Left colon (tissue), 2 donors: ENCODE results near the gene BTG2. TPM values are rescaled to one million over a fixed set of nuclear protein-coding genes. Genes with fewer than 3 reads are reported as not detected.
A peak's percentile ranks its signal among the peaks of the same experiment; 100 is the strongest.
"Not testable (repeated sequence)": the region's sequence is repeated elsewhere in the genome, so short reads cannot be mapped to it uniquely, and the experiment has no call there.

Experiments
- ATAC-seq: fragments of 200-7000 bp; cut with Tn5 transposase; one replicate; pipeline ENCODE4 v1.9.1; 2020; ENCODE audit warnings: mild to moderate bottlenecking, moderate library complexity
- DNase-seq, 2 donors: peaks; one replicate each; pipeline ENCODE4 v3.0.0-alpha.2; 2020
- intact Hi-C, 2 donors: fragments of 100-400 bp; cut with DNase I in 1 of 2; cut with micrococcal nuclease in 1 of 2; formaldehyde crosslinking; loops; one replicate each; pipeline versions ENCODE4 v1.11.2 to v1.14.0; 2022; cut with DNase I, micrococcal nuclease
- total RNA-seq, 2 donors: library from RNA; stranded (reverse); fragmentation: NEBNext Ultra II Directional; extraction: Animal tissue kit (Norgen Biotek cat#: 25700); gene quantifications; one replicate each; pipeline ENCODE4 v1.2.1, GENCODE V29; 2021
- donor health status: DM: no; HTN: no; CAD: no.
- donor health status: DM: yes; HTN: yes; CAD: no.

BTG2 gene
- total RNA-seq, 2 donors from 2014 or later = 70.5 to 76.9 TPM

GRCh38 chr1:203306965-203307541 is 1.7 kb downstream of the BTG2 start:
- intact Hi-C loops = no loop called here
- ATAC-seq (peak; percentile 9), DNase-seq (peak in 1 of 2 donors; percentile 66)

GRCh38 chr1:203307641-203308126 is 2.4 kb downstream of the BTG2 start:
- peak in 1 of 2 donors; percentile 28 for DNase-seq
- ATAC-seq = no peak
- intact Hi-C loops = no loop called here

- DNase-seq (peak in 1 of 2 donors; percentile 29), ATAC-seq (no peak)
- intact Hi-C loops = no loop called here
Observed at GRCh38 chr1:203308328-203308922, 3.1 kb downstream of the BTG2 start.

- no peak for ATAC-seq
Observed at GRCh38 chr1:203308923-203309331, 3.6 kb downstream of the BTG2 start.

GRCh38 chr1:203311368-203312301 is 6.3 kb downstream of the BTG2 start:
- ATAC-seq (no peak), DNase-seq (peak in 1 of 2 donors; percentile 21)
- intact Hi-C loops = no loop called here

More at GRCh38 chr1:203308923-203309331, 3.6 kb downstream of the BTG2 start:
- intact Hi-C loops = no loop called here
- peak in 1 of 2 donors; percentile 21 for DNase-seq

- DNase-seq, intact Hi-C loops, ATAC-seq: not testable (repeated sequence)
Observed at GRCh38 chr1:203314025-203314759, 8.9 kb downstream of the BTG2 start.

GRCh38 chr1:203316626-203317093 is 11.3 kb downstream of the BTG2 start:
- ATAC-seq (peak; percentile 80), DNase-seq (peak; percentile 59 to 86)
- intact Hi-C loops = no loop called here

GRCh38 chr1:203317429-203318228 is 12.3 kb downstream of the BTG2 start:
- ATAC-seq = no peak
- intact Hi-C loops = no loop called here
- DNase-seq = peak in 1 of 2 donors; percentile 20

GRCh38 chr1:203318229-203318517 is 12.9 kb downstream of the BTG2 start:
- DNase-seq = no peak
- no peak for ATAC-seq

GRCh38 chr1:203320591-203321272 is 15.4 kb downstream of the BTG2 start:
- intact Hi-C loops = no loop called here
- ATAC-seq (peak; percentile 45), DNase-seq (peak; percentile 80 to 89)

More at GRCh38 chr1:203318229-203318517, 12.9 kb downstream of the BTG2 start:
- intact Hi-C loops = no loop called here

GRCh38 chr1:203321273-203322052 is 16.1 kb downstream of the BTG2 start:
- DNase-seq (no peak), ATAC-seq (peak; percentile 2)
- intact Hi-C loops = no loop called here

- DNase-seq = no peak
- no peak for ATAC-seq
- intact Hi-C loops = no loop called here
Observed at GRCh38 chr1:203322500-203323179, 17.3 kb downstream of the BTG2 start.

GRCh38 chr1:203323587-203323986 is 18.3 kb downstream of the BTG2 start:
- ATAC-seq = no peak
- intact Hi-C loops = no loop called here
- no peak for DNase-seq

- intact Hi-C loops = loop anchor here in 1 of 2 donors (5.0 kb wide), 1 partner anchor 52 kb away; no protein-coding TSS in a partner anchor
- peak; percentile 10 for ATAC-seq
- DNase-seq = peak in 1 of 2 donors; percentile 57
Observed at GRCh38 chr1:203324105-203325025, 19.0 kb downstream of the BTG2 start.

GRCh38 chr1:203325026-203325417 is 19.7 kb downstream of the BTG2 start:
- DNase-seq (no peak), ATAC-seq (no peak)
- intact Hi-C loops = loop anchor here in 1 of 2 donors (5.0 kb wide), 1 partner anchor 53 kb away; no protein-coding TSS in a partner anchor
